SK-N-SH (cell line): ENCODE measurements around the gene RALGDS. TPM values are rescaled to one million over a fixed set of nuclear protein-coding genes. Genes with fewer than 3 reads are reported as not detected.

Experiments used
- CTCF ChIA-PET: fragments of 300-600, 350-600 bp; formaldehyde crosslinking; extraction: SDS; loops from one replicate; lab custom pipeline; 2021; lab: Yijun Ruan, JAX
- POLR2A ChIA-PET: fragments of 350-600 bp; sonication (Branson Sonifier 250); formaldehyde crosslinking; extraction: SDS; loops from one replicate; lab custom pipeline; 2020; ENCODE audit warnings: antibody characterized with exemption, inconsistent platforms; lab: Yijun Ruan, JAX
- DNase-seq: peaks from one replicate; pipeline ENCODE4 v3.0.0; 2012
- H2AFZ ChIP-seq: fragments of 200-600 bp; sonication (generic); 2 replicates; pipeline ENCODE4 v1.8.1; 2016; ENCODE audit warnings: antibody characterized with exemption, mild to moderate bottlenecking, low read depth
- H3F3A ChIP-seq: fragments of 200-600 bp; sonication (generic); replicated peaks from 2 replicates; pipeline ENCODE3; 2016; ENCODE audit warnings: antibody characterized with exemption, mild to moderate bottlenecking; ENCODE audit not compliant: insufficient read depth
- H3K27ac ChIP-seq, 2 experiments: fragments of 200-500 bp in 1 of 2; fragments of 200-600 bp in 1 of 2; sonication (Bioruptor generic) in 1 of 2; sonication (generic), shearing (Covaris generic) in 1 of 2; 2 replicates each; pipeline versions ENCODE4 v1.5.1 to v1.6.1; 2014 to 2016; ENCODE audit warnings: low read depth in 2 of 2, inconsistent platforms in 1 of 2, low read length in 1 of 2, mild to moderate bottlenecking in 1 of 2, mixed read lengths in 1 of 2
- H3K27me3 ChIP-seq: fragments of 200-600 bp; sonication (generic), shearing (Covaris generic); 2 replicates; pipeline ENCODE4 v1.6.1; 2016; ENCODE audit warnings: mixed run types; ENCODE audit not compliant: insufficient read depth
- H3K36me3 ChIP-seq, 2 experiments: fragments of 200-500 bp in 1 of 2; fragments of 200-600 bp in 1 of 2; sonication (Bioruptor generic) in 1 of 2; sonication (generic) in 1 of 2; replicated peaks in 1 of 2; 2 replicates each; pipeline versions ENCODE3 to v1.5.1; 2014 to 2016; ENCODE audit warnings: low read length in 1 of 2, mild to moderate bottlenecking in 1 of 2; ENCODE audit not compliant: insufficient read depth in 2 of 2, control insufficient read depth in 1 of 2
- H3K4me1 ChIP-seq, 2 experiments: fragments of 200-500 bp in 1 of 2; fragments of 200-600 bp in 1 of 2; sonication (Bioruptor generic) in 1 of 2; sonication (generic), shearing (Covaris generic) in 1 of 2; 2 replicates each; pipeline versions ENCODE4 v1.5.1 to v1.6.1; 2014 to 2016; ENCODE audit warnings: low read depth in 1 of 2, low read length in 1 of 2, mixed run types in 1 of 2; ENCODE audit not compliant: insufficient read depth in 2 of 2, control insufficient read depth in 1 of 2
- H3K4me2 ChIP-seq: fragments of 200-600 bp; sonication (generic), shearing (Covaris generic); 2 replicates; pipeline ENCODE4 v1.6.1; 2017; ENCODE audit warnings: mixed run types
- H3K4me3 ChIP-seq, 2 experiments: fragments of 200-500 bp in 1 of 2; fragments of 200-600 bp in 1 of 2; sonication (Bioruptor generic) in 1 of 2; sonication (generic), shearing (Covaris generic) in 1 of 2; 2 replicates each; pipeline versions ENCODE4 v1.5.1 to v1.8.1; 2014 to 2016; ENCODE audit warnings: low read depth in 2 of 2, inconsistent platforms in 1 of 2, low read length in 1 of 2, mild to moderate bottlenecking in 1 of 2, mixed read lengths in 1 of 2, moderate library complexity in 1 of 2
- H3K79me2 ChIP-seq: fragments of 200-600 bp; sonication (generic); 2 replicates; pipeline ENCODE4 v1.8.1; 2017; ENCODE audit warnings: mild to moderate bottlenecking; ENCODE audit not compliant: insufficient read depth
- H3K9ac ChIP-seq: fragments of 200-600 bp; sonication (generic); 2 replicates; pipeline ENCODE4 v1.6.1; 2017; ENCODE audit warnings: mixed run types
- H3K9me2 ChIP-seq: fragments of 200-600 bp; sonication (generic); 2 replicates; pipeline ENCODE4 v1.6.1; 2017; ENCODE audit warnings: mixed run types
- H3K9me3 ChIP-seq: fragments of 200-600 bp; sonication (generic); 2 replicates; pipeline ENCODE4 v1.6.1; 2017; ENCODE audit warnings: mixed run types, mild to moderate bottlenecking, moderate library complexity
- H4K20me1 ChIP-seq: fragments of 200-600 bp; sonication (generic); 2 replicates; pipeline ENCODE4 v1.6.1; 2017; ENCODE audit warnings: mild to moderate bottlenecking, mixed run types; ENCODE audit not compliant: insufficient read depth
- FOXM1 ChIP-seq: IDR thresholded peaks from 2 replicates; pipeline ENCODE4 v1.4.0; 2012; ENCODE audit warnings: low read depth, mild to moderate bottlenecking
- GABPA ChIP-seq: IDR thresholded peaks from 2 replicates; pipeline ENCODE4 v1.4.0; 2012; ENCODE audit warnings: low read depth, mild to moderate bottlenecking
- GATA2 ChIP-seq: sonication (generic); formaldehyde crosslinking; IDR thresholded peaks from 2 replicates; pipeline ENCODE4 v1.5.0; 2020; ENCODE audit warnings: mild to moderate bottlenecking, missing genetic modification reagents
- IRF3 ChIP-seq: fragments of 150-350 bp; IDR thresholded peaks from 2 replicates; pipeline ENCODE4 v1.6.1; 2016; ENCODE audit warnings: mild to moderate bottlenecking, low read depth, low read length
- MXI1 ChIP-seq: IDR thresholded peaks from 2 replicates; pipeline ENCODE4 v1.6.1; 2012; ENCODE audit warnings: mild to moderate bottlenecking, low read depth, low read length, improper control_type of control experiment
- RCOR1 ChIP-seq: fragments of 150-350 bp; IDR thresholded peaks from 2 replicates; pipeline ENCODE4 v1.6.1; 2017; ENCODE audit warnings: antibody characterized with exemption, low read length
- REST ChIP-seq: IDR thresholded peaks from 2 replicates; pipeline ENCODE4 v1.6.1; 2012; ENCODE audit warnings: mild to moderate bottlenecking, low read depth, low read length, moderate library complexity
- RXRA ChIP-seq: IDR thresholded peaks from 2 replicates; pipeline ENCODE4 v1.4.0; 2012; ENCODE audit warnings: low read depth, mild to moderate bottlenecking, borderline replicate concordance
- SIN3A ChIP-seq: IDR thresholded peaks from 2 replicates; pipeline ENCODE4 v1.6.1; 2012; ENCODE audit warnings: low read depth, mild to moderate bottlenecking, low read length, moderate library complexity, borderline replicate concordance
- TAF1 ChIP-seq: IDR thresholded peaks from 2 replicates; pipeline ENCODE4 v1.6.1; 2012; ENCODE audit warnings: low read depth, mild to moderate bottlenecking, low read length, moderate library complexity, borderline replicate concordance
- TCF12 ChIP-seq: IDR thresholded peaks from 2 replicates; pipeline ENCODE4 v1.4.0; 2012
- TEAD4 ChIP-seq: IDR thresholded peaks from 2 replicates; pipeline ENCODE4 v1.4.0; 2012; ENCODE audit warnings: mild to moderate bottlenecking, borderline replicate concordance; ENCODE audit not compliant: insufficient read depth
- WGBS: methylation state at CpG from one replicate; pipeline ENCODE4 v1.1.6; 2017; ENCODE audit warnings: low lambda C conversion rate; 5-methylcytosine and 5-hydroxymethylcytosine counted together
- polyA plus RNA-seq, 3 experiments: library from polyadenylated mRNA; depleted of rRNA; stranded (reverse); fragments of >200 nt; gene quantifications; 2 replicates each; pipeline ENCODE4 v1.2.3, GENCODE V29; 2012

Gene RALGDS
- polyA plus RNA-seq, 1 of the 3 experiments (the other 2 are of a cell fraction), result 64.7 TPM

- Histone ChIP-seq H3K27ac (peak overlapping the region in 1 of 2 experiments; percentile 99; a peak in 2 of 4 replicates), H3K27me3 (no peaks in the 10 kb centered on the region), H3K4me1 (peaks cover 22 to 84% of the 10 kb centered on the region in 2 experiments), H3K79me2 (peaks cover 38% of the 10 kb centered on the region), H3K9me3 (no peaks in the 10 kb centered on the region), H3K9ac (no peak overlapping the region), H3F3A (no peaks in the 10 kb centered on the region), H4K20me1 (peaks cover 80% of the 10 kb centered on the region), H3K36me3 (peaks cover 0 to 5% of the 10 kb centered on the region in 2 experiments), H3K4me3 (no peak overlapping the region), H3K4me2 (no peak overlapping the region), H2AFZ (no peak overlapping the region), H3K9me2 (no peaks in the 10 kb centered on the region)
- ChIA-PET POLR2A (interaction anchor here (1.0 kb wide), 1 partner anchor 20 kb away, joined by 4 read pairs; no protein-coding TSS in a partner anchor), CTCF (interaction anchor here (0.6 to 30.3 kb wide), 10 partner anchors 10 to 214 kb away, joined by 3 to 810 read pairs (median 5); no protein-coding TSS in a partner anchor)
- 93% methylated on average over 11 of the region's 32 CpGs for WGBS
- TF ChIP-seq GATA2 (CRISPR knock-in tag), result no peak
- TF ChIP-seq RXRA, result no peak
- TF ChIP-seq TEAD4, result no peak
- no peak for TF ChIP-seq FOXM1
- no peak for TF ChIP-seq TCF12
- TF ChIP-seq SIN3A, result no peak
- no peak for TF ChIP-seq TAF1
- TF ChIP-seq RCOR1, result no peak
- TF ChIP-seq REST, result no peak
- TF ChIP-seq IRF3, result no peak
- TF ChIP-seq GABPA, result no peak
- TF ChIP-seq MXI1, result no peak
- no peak for DNase-seq
These were observed 5.3 kb downstream of the RALGDS start for GRCh38 chr9:133115604-133116345.
